ENCODE results near the gene ENTPD5.

The ENTPD5 gene

GRCh38 chr14:74062809-74063150, 43.7 kb upstream of the ENTPD5 start:
- H3K4me3 ChIP-seq (replicated peaks; ENCODE audit: insufficient read depth, low read length): no peak overlapping the region
- DNase-seq (ENCODE audit: low read depth in 1 of 2, low spot score in 1 of 2): no peak
- no peaks in the 10 kb centered on the region for H3K27me3 ChIP-seq (ENCODE audit: insufficient read depth, poor library complexity, severe bottlenecking)
- no peak for TF ChIP-seq POLR2AphosphoS5 (IDR thresholded peaks at IDR 0.05; ENCODE audit: low read depth)
- no peak overlapping the region for H3K27ac ChIP-seq (replicated peaks)

GRCh38 chr14:74049876-74050495, 30.9 kb upstream of the ENTPD5 start:
- no peak for DNase-seq (ENCODE audit: low read depth in 1 of 2, low spot score in 1 of 2)
- no peak overlapping the region for H3K27ac ChIP-seq (replicated peaks)
- H3K4me3 ChIP-seq (replicated peaks; ENCODE audit: insufficient read depth, low read length): no peak overlapping the region
- H3K27me3 ChIP-seq (ENCODE audit: insufficient read depth, poor library complexity, severe bottlenecking): no peaks in the 10 kb centered on the region
- TF ChIP-seq GABPA (IDR thresholded peaks at IDR 0.05; ENCODE audit: low read depth) (no peak), POLR2AphosphoS5 (IDR thresholded peaks at IDR 0.05; ENCODE audit: low read depth) (no peak), SPI1 (IDR thresholded peaks at IDR 0.05; ENCODE audit: borderline replicate concordance, low read depth) (peak; percentile 50; the same call in 1 of the 2 replicates)

- Histone ChIP-seq H3K27ac (replicated peaks) (no peak overlapping the region), H3K4me3 (replicated peaks; ENCODE audit: insufficient read depth, low read length) (no peak overlapping the region), H3K27me3 (ENCODE audit: insufficient read depth, poor library complexity, severe bottlenecking) (no peaks in the 10 kb centered on the region)
- no peak for DNase-seq (ENCODE audit: low read depth in 1 of 2, low spot score in 1 of 2)
- TF ChIP-seq POLR2AphosphoS5 (IDR thresholded peaks at IDR 0.05; ENCODE audit: low read depth): no peak
- no peak for TF ChIP-seq CTCF (IDR thresholded peaks at IDR 0.05; ENCODE audit: insufficient read depth, low read length)
- TF ChIP-seq SPI1 (IDR thresholded peaks at IDR 0.05; ENCODE audit: borderline replicate concordance, low read depth): no peak
- TF ChIP-seq REST (IDR thresholded peaks at IDR 0.05; ENCODE audit: insufficient replicate concordance, low read depth): no peak
- TF ChIP-seq GABPA (IDR thresholded peaks at IDR 0.05; ENCODE audit: low read depth): no peak
Observed at GRCh38 chr14:74048281-74048680, 29.2 kb upstream of the ENTPD5 start.

GRCh38 chr14:74045522-74045921, 26.4 kb upstream of the ENTPD5 start:
- Histone ChIP-seq H3K27ac (replicated peaks) (no peak overlapping the region), H3K4me3 (replicated peaks; ENCODE audit: insufficient read depth, low read length) (no peak overlapping the region), H3K27me3 (ENCODE audit: insufficient read depth, poor library complexity, severe bottlenecking) (no peaks in the 10 kb centered on the region)
- no peak for TF ChIP-seq REST (IDR thresholded peaks at IDR 0.05; ENCODE audit: insufficient replicate concordance, low read depth)
- no peak for TF ChIP-seq GABPA (IDR thresholded peaks at IDR 0.05; ENCODE audit: low read depth)
- TF ChIP-seq POLR2AphosphoS5 (IDR thresholded peaks at IDR 0.05; ENCODE audit: low read depth): no peak
- TF ChIP-seq SPI1 (IDR thresholded peaks at IDR 0.05; ENCODE audit: borderline replicate concordance, low read depth): no peak
- no peak for TF ChIP-seq CTCF (IDR thresholded peaks at IDR 0.05; ENCODE audit: insufficient read depth, low read length)
- no peak for DNase-seq (ENCODE audit: low read depth in 1 of 2, low spot score in 1 of 2)

GRCh38 chr14:74042296-74042695, 23.2 kb upstream of the ENTPD5 start:
- no peak for DNase-seq (ENCODE audit: low read depth in 1 of 2, low spot score in 1 of 2)
- TF ChIP-seq GABPA (IDR thresholded peaks at IDR 0.05; ENCODE audit: low read depth) (no peak), SPI1 (IDR thresholded peaks at IDR 0.05; ENCODE audit: borderline replicate concordance, low read depth) (no peak), POLR2AphosphoS5 (IDR thresholded peaks at IDR 0.05; ENCODE audit: low read depth) (no peak), REST (IDR thresholded peaks at IDR 0.05; ENCODE audit: insufficient replicate concordance, low read depth) (no peak), CTCF (IDR thresholded peaks at IDR 0.05; ENCODE audit: insufficient read depth, low read length) (no peak)
- H3K27ac ChIP-seq (replicated peaks): no peak overlapping the region
- no peak overlapping the region for H3K4me3 ChIP-seq (replicated peaks; ENCODE audit: insufficient read depth, low read length)
- H3K27me3 ChIP-seq (ENCODE audit: insufficient read depth, poor library complexity, severe bottlenecking): no peaks in the 10 kb centered on the region
